ENCODE measurements around the gene GNB1.
"Not testable (repeated sequence)": the region's sequence is repeated elsewhere in the genome, so short reads cannot be mapped to it uniquely, and the experiment has no call there.

Gene GNB1

DNA sequence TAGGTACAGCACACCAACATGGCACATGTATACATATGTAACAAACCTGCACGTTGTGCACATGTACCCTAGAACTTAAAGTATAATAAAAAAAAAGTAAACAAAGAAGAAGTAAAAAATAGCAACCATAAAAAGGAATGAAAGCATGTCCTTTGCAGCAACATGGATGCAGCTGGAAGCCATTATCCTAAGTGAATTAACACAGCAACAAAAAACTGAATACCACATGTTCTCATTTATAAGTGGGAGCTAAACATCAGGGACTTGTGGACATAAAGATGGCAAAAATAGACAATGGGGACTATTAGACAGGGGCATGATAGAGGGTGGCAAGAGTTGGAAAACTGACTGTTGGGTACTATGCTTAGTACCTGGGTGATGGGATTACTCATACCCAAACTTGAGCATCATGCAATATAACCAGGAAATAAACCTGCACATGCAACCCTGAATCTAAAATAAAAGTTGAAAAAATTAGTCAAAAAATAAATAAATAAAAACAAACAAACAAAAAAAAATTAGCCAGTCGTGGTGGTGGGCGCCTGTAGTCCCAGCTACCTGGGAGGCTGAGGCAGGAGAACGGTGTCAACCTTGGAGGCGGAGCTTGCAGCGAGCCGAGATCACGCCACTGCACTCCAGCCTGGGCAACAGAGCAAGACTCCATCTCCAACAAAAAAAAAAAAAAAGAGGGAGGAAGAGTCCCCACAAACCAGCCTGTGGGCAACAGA is 30.8 kb downstream of the GNB1 start:
- DNase-seq (ENCODE audit: low read depth in 2 of 2) = not testable (repeated sequence)

GRCh38 chr1:1858382-1859086 is 32.4 kb downstream of the GNB1 start:
- no peak for DNase-seq (ENCODE audit: low read depth in 2 of 2)

DNA sequence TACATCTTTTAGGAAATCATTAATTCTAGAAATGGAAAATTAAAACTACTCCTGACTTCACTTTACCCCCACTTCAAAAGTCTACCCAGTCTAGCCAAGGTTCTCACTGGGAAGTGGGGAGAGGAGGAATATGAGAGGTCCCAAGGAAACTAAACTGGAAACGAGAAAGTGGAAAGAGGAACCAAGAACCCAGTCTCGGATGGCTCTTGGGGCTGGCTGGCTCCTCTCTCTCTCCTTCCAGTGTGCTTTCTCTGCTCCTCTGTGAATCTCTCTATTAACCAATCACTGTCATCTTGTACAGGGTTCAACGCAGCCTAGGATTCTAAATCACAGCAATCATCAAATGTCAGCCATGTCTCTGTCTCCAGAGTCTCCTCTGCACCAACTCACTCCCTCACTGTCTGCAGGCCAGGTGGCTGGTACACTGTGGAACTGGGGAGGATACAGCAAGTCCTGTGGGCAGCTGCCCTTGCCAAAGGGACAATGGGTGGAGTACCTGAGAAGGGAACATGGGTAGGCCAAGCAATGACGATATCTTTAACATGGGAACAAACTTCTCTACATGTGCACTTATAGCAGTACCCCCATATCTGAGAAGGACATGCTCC is 33.7 kb downstream of the GNB1 start:
- DNase-seq (ENCODE audit: low read depth in 2 of 2) = no peak

DNA sequence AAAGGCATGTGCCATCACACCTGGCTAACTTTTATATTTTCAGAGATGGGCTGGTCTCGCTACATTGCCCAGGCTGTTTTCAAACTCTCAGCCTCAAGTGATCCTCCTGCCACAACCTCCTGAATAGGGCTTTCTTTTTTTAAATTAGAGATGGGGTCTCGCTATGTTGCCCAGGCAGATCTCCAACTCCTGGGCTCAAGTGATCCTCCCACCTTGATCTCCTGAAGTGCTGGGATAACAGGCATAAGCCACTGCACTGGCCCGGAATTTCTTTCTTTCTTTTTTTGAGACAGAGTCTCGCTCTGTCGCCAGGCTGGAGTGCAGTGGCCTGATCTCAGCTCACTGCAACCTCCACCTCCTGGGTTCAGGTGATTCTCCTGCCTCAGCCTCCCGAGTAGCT is 34.7 kb downstream of the GNB1 start:
- not testable (repeated sequence) for DNase-seq (ENCODE audit: low read depth in 2 of 2)

- DNase-seq (ENCODE audit: low read depth in 2 of 2) = no peak
Observed at GRCh38 chr1:1853593-1854257, 37.2 kb downstream of the GNB1 start.

GRCh38 chr1:1852619-1853414 is 38.1 kb downstream of the GNB1 start:
- no peak for DNase-seq (ENCODE audit: low read depth in 2 of 2)

DNA sequence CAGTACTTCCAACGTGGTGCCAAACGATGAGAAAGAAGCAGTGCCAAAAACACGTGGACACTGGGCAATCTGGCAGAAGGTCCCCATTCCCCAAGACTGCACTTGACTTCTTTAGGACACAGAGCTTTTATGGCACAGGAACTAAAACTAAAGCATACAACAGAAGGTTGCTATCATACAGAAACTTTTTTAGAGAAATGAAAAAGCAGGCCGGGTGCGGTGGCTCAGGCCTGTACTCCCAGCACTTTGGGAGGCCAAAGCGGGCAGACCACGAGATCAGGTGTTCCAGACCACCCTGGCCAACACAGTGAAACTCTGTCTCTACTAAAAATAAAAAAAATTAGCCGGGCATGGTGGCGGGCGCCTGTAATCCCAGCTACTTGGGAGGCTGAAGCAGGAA is 43.0 kb downstream of the GNB1 start:
- no peak for DNase-seq (ENCODE audit: low read depth in 2 of 2)

GRCh38 chr1:1847061-1847850 is 43.6 kb downstream of the GNB1 start:
- no peak for DNase-seq (ENCODE audit: low read depth in 2 of 2)

DNA sequence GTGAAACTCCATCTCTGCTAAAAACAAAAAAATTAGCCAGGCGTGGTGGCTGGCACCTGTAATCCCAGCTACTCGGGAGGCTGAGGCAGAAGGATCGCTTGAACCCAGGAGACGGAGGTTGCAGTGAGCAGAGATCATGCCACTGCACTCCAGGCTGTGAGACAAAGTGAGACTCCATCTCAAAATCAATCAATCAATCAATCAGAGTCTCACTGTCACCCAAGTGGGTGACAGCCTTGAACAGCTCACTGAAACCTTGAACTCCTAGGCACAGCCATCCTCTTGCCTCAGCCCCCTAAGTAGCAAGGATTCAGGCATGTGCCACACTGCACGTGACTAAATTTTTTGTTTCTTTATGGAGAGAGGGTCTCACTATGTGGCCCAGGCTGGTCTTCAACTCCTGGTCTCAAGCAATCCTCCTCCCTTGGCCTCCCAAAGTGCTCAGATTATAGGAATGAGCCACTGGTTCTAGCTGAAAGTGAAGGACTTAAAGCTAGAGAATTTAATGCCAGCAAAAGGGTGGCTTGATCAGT is 44.4 kb downstream of the GNB1 start:
- DNase-seq (ENCODE audit: low read depth in 2 of 2) = no peak

GRCh38 chr1:1842360-1843146 is 48.3 kb downstream of the GNB1 start:
- no peak for DNase-seq (ENCODE audit: low read depth in 2 of 2)

DNA sequence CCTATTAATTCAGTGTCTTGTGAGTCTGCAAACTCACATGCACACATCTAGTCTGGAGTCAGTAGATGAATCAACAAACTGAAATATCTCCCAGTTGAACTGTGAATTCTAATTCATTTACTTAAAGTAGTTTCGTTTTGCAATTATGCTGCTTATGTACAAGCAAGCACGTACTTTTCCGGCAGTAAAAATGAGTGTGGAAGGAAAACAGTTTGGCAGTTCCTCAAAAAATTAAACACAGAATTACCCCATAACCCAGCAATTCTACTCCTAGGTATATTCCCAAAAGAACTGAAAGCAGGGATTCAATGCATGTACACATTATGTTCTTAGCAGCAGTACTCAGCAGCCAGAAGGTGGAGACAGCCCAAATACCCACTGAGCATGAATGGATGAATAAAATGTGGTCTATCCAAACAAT is 49.3 kb downstream of the GNB1 start:
- DNase-seq (ENCODE audit: low read depth in 2 of 2) = no peak

DNA sequence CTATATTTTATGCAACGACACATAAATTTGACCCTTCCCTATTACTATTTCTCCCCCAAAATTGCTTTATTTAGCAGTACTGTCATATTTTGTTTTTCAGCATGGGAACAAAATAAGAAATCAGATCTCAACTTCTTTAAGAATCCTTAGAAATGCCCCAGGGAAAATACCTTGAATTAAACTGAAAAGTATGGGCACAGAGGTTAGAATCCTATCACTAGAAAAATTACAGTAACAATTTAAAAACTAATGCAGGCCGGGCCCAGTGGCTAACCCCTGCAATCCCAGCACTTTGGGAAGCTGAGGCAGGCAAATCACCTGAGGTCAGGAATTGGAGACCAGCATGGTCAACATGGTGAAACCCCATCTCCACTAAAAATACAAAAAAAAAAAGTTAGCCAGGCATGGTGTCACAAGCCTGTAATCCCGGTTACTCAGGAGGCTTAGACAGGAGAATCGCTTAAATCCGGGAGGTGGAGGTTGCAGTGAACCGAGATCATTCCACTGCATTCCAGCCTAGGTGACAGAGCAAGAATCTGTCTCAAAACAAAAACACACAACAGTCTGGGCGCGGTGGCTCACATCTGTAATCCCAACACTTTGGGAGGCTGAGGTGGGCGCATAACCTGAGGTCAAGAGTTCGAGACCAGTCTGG is 51.4 kb downstream of the GNB1 start:
- DNase-seq (ENCODE audit: low read depth in 2 of 2) = no peak

DNA sequence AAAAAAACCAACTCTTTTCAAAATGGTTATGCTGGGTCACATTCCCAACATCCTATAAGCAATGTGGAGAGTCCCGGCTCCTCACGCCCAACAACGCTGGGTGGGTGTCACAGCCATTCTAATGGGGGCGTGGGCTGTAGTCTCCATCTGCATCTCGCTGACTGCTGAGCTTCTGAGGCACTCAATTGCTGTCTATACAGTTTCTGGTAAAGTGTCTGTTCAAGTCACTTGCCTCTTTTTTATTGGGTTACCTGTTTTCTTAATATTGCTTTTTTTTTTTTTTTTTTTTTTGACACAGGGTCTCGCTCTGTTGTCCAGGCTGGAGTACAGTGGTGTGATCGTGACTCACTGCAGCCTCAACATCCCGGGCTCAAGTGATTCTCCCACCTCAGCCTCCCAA is 54.8 kb downstream of the GNB1 start:
- no peak for DNase-seq (ENCODE audit: low read depth in 2 of 2)

- DNase-seq (ENCODE audit: low read depth in 2 of 2) = no peak
Observed at GRCh38 chr1:1835546-1835945, 55.3 kb downstream of the GNB1 start.

DNA sequence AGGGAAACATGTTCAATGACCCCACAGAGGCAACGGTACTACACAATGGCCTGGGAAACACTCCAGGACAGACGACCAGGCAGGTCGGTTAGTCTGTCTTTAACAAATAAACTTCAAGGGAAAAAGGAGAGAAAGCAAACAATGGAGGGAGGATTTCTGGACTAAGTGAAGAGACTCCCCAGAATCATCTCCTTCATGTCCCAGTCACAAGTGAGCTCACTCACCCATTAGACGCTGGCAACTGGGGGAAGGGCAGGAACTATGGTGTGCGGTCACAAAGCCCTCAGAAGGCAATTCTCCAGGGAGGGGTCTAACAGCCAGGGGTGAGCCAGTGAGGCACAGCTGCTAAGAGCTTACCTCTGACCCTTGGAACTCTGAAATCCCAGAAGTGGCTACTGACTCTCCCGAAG is 57.0 kb downstream of the GNB1 start:
- DNase-seq (ENCODE audit: low read depth in 2 of 2) = no peak

DNA sequence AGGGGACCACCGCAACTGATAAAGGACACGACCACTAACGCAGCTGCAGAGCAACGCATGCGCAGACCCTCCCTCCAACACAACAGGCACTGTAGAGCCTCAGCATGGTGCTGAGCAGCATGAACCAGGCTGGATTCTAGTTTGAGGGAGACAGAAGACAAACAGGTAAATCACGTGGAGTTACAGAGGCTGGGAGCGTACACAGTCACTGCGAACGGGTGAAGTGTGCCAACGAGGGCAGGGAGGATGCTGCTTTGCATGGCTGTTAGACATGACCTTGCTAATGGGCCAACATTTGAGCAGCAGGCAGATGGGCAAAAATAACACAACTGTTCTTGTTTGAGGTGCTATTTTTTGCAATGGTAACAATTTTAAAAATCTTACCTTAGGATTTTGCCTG is 57.4 kb downstream of the GNB1 start:
- no peak for DNase-seq (ENCODE audit: low read depth in 2 of 2)

- no peak for DNase-seq (ENCODE audit: low read depth in 2 of 2)
Observed at GRCh38 chr1:1832820-1833219, 58.1 kb downstream of the GNB1 start.

DNA sequence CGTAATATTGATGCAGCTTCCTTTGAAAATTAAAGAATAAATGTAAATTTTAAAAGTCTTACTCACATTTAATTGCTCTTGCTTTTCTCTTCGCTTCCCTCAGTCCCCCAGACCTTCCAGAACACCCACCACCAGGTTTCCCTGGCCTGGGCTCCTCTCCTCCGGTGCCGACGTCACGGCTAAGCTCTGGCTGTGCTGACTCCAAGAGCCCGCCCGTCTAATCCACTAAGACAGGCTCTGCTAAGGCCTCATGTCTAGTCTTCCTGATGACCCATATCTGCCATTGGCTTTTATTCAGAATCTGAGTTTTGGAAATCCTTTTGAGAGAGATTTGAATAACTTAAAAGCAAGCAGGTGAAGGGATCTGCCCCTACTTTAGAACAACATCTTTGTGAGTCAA is 58.7 kb downstream of the GNB1 start:
- DNase-seq (ENCODE audit: low read depth in 2 of 2) = no peak

Data from stimulated activated CD4-positive, alpha-beta T cell treated with anti-CD3 and anti-CD28 coated beads, Interleukin-15, amount 100 ng/mL, for 48 hours (primary cell).